ENCODE measurements around the gene FNDC11. TPM values are rescaled to one million over a fixed set of nuclear protein-coding genes. Genes with fewer than 3 reads are reported as not detected.

The FNDC11 gene
- polyA plus RNA-seq, 2 of the 4 experiments (the other 2 are of a cell fraction), result 0.14 to 0.18 TPM

GRCh38 chr20:63588641-63589041, 34.7 kb downstream of the FNDC11 start:
- no peak for FAIRE-seq

GRCh38 chr20:63589261-63590217, 35.6 kb downstream of the FNDC11 start:
- CTCF ChIA-PET, result interaction anchor here (1.3 kb wide), 1 partner anchor 384 kb away, joined by 3 read pairs; no protein-coding TSS in a partner anchor
- Histone ChIP-seq H3K4me3 (no peak overlapping the region), H3K9me3 (no peaks in the 10 kb centered on the region), H3K4me1 (peaks cover 7% of the 10 kb centered on the region; the same call in 1 of the 3 replicates), H3K27ac (no peak overlapping the region), H3K4me2 (no peak overlapping the region)
- TF ChIP-seq ESRRA (IDR thresholded peaks at IDR 0.05; ENCODE audit: borderline replicate concordance, low read length), result no peak
- no peak for TF ChIP-seq CEBPB (IDR thresholded peaks at IDR 0.05)
- no peak for TF ChIP-seq BCL3 (IDR thresholded peaks at IDR 0.05)
- TF ChIP-seq HOXB13 (CRISPR knock-in tag; IDR thresholded peaks at IDR 0.05; ENCODE audit: low read depth), result no peak
- TF ChIP-seq MAZ (IDR thresholded peaks at IDR 0.05; ENCODE audit: borderline replicate concordance, low read depth, low read length), result no peak
- TF ChIP-seq USF2 (IDR thresholded peaks at IDR 0.05), result no peak
- no peak for TF ChIP-seq CBX2 (IDR thresholded peaks at IDR 0.05; ENCODE audit: borderline replicate concordance, low read depth)
- TF ChIP-seq NR3C1 (IDR thresholded peaks at IDR 0.05), result no peak
- TF ChIP-seq NPAS2 (CRISPR knock-in tag; IDR thresholded peaks at IDR 0.05; ENCODE audit: borderline replicate concordance), result no peak
- no peak for TF ChIP-seq REST (IDR thresholded peaks at IDR 0.05)
- no peak for DNase-seq (ENCODE audit: low read depth in 1 of 2, low spot score in 1 of 2)
- ATAC-seq, result no peak
- FAIRE-seq, result no peak
- WGBS (ENCODE audit: missing lambda C conversion rate), result 92% methylated on average over 33 of the region's 38 CpGs
- POLR2A ChIA-PET, result no interaction called here

More at GRCh38 chr20:63588641-63589041, 34.7 kb downstream of the FNDC11 start:
- ATAC-seq (no peak; a peak in 1 of 6 replicates), DNase-seq (ENCODE audit: low read depth in 1 of 2, low spot score in 1 of 2) (no peak)
- no peak overlapping the region for H3K27ac ChIP-seq
- H3K4me1 ChIP-seq, result no peaks in the 10 kb centered on the region
- ChIA-PET POLR2A (no interaction called here), CTCF (interaction anchor here (1.4 kb wide), 1 partner anchor 51 kb away, joined by 4 read pairs; the partner anchor contains the start of gene PTK6)
- 92% methylated on average over 8 of the region's 11 CpGs for WGBS (ENCODE audit: missing lambda C conversion rate)
- no peak for TF ChIP-seq CHD2 (IDR thresholded peaks at IDR 0.05; ENCODE audit: low read length, partially characterized antibody)
- TF ChIP-seq RNF2 (IDR thresholded peaks at IDR 0.05; ENCODE audit: borderline replicate concordance, low read depth), result no peak
- TF ChIP-seq CBX8 (IDR thresholded peaks at IDR 0.05), result no peak
- TF ChIP-seq NFE2L2 (conservative IDR thresholded peaks at IDR 0.05; ENCODE audit: low read length), result no peak
- no peak for TF ChIP-seq BCL3 (IDR thresholded peaks at IDR 0.05)
- TF ChIP-seq USF2 (IDR thresholded peaks at IDR 0.05), result no peak
- TF ChIP-seq ZSCAN20 (CRISPR knock-in tag; IDR thresholded peaks at IDR 0.05), result no peak
- TF ChIP-seq POLR2A (IDR thresholded peaks at IDR 0.05; ENCODE audit: low read length), result no peak
- no peak for TF ChIP-seq KDM5A (IDR thresholded peaks at IDR 0.05)
- no peak for TF ChIP-seq ZC3H11A (IDR thresholded peaks at IDR 0.05)
- no peak for TF ChIP-seq HES2 (IDR thresholded peaks at IDR 0.05)
- no peaks in the 10 kb centered on the region for H3K9me3 ChIP-seq
- no peak overlapping the region for H3K4me2 ChIP-seq
- H3K4me3 ChIP-seq, result no peak overlapping the region
